Measurements from ENCODE around the gene TMEM178A.

DNA sequence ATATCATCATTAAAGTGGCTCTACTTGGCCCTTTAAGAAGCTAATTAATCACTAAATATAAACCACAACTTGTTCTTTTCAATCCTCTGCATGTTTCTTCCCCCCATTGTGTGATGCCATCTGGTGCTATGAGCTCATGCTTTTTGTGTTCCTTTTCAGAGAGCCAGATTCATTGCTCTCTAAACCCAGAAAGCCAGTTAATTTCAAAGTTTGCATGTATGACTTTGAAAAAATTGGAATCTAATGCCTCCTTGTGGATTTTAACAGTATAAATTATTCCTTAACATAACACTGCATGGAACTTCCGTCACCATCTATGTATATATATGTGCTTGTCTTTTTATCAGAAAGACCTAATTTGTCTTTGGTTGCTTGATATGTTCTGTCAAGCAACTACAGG is 31.1 kb downstream of the TMEM178A start:
- TF ChIP-seq EZH2phosphoT487 (IDR thresholded peaks at IDR 0.05; ENCODE audit: low read length), result no peak
- TF ChIP-seq, protein P1, sequence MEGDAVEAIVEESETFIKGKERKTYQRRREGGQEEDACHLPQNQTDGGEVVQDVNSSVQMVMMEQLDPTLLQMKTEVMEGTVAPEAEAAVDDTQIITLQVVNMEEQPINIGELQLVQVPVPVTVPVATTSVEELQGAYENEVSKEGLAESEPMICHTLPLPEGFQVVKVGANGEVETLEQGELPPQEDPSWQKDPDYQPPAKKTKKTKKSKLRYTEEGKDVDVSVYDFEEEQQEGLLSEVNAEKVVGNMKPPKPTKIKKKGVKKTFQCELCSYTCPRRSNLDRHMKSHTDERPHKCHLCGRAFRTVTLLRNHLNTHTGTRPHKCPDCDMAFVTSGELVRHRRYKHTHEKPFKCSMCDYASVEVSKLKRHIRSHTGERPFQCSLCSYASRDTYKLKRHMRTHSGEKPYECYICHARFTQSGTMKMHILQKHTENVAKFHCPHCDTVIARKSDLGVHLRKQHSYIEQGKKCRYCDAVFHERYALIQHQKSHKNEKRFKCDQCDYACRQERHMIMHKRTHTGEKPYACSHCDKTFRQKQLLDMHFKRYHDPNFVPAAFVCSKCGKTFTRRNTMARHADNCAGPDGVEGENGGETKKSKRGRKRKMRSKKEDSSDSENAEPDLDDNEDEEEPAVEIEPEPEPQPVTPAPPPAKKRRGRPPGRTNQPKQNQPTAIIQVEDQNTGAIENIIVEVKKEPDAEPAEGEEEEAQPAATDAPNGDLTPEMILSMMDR (IDR thresholded peaks at IDR 0.05; ENCODE audit: low read length), result no peak
